ENCODE data around the gene CCPG1.

CCPG1 gene

GRCh38 chr15:55398243-55398642 is 9.9 kb downstream of the CCPG1 start:
- H3K4me3 ChIP-seq (ENCODE audit: control insufficient read depth, low read depth, low read length): no peak overlapping the region
- no peak for TF ChIP-seq CTCF (conservative IDR thresholded peaks at IDR 0.05; ENCODE audit: control insufficient read depth, insufficient read depth, low read depth, low read length)
- no peak for DNase-seq (ENCODE audit: low read depth)

- H3K4me3 ChIP-seq (ENCODE audit: control insufficient read depth, low read depth, low read length): no peak overlapping the region
- DNase-seq (ENCODE audit: low read depth): peak; percentile 12
- no peak for TF ChIP-seq CTCF (conservative IDR thresholded peaks at IDR 0.05; ENCODE audit: control insufficient read depth, insufficient read depth, low read depth, low read length)
Measured at GRCh38 chr15:55394694-55395093, 13.5 kb downstream of the CCPG1 start.

- TF ChIP-seq CTCF (conservative IDR thresholded peaks at IDR 0.05; ENCODE audit: control insufficient read depth, insufficient read depth, low read depth, low read length): no peak
- no peak overlapping the region for H3K4me3 ChIP-seq (ENCODE audit: control insufficient read depth, low read depth, low read length)
- DNase-seq (ENCODE audit: low read depth): peak; percentile 63
Measured at GRCh38 chr15:55389264-55389607, 18.9 kb downstream of the CCPG1 start.

- H3K4me3 ChIP-seq (ENCODE audit: control insufficient read depth, low read depth, low read length): no peak overlapping the region
- no peak for DNase-seq (ENCODE audit: low read depth)
- TF ChIP-seq CTCF (conservative IDR thresholded peaks at IDR 0.05; ENCODE audit: control insufficient read depth, insufficient read depth, low read depth, low read length): no peak
Measured at GRCh38 chr15:55387027-55387426, 21.1 kb downstream of the CCPG1 start.

GRCh38 chr15:55383687-55384086 is 24.5 kb downstream of the CCPG1 start:
- no peak for TF ChIP-seq CTCF (conservative IDR thresholded peaks at IDR 0.05; ENCODE audit: control insufficient read depth, insufficient read depth, low read depth, low read length)
- no peak overlapping the region for H3K4me3 ChIP-seq (ENCODE audit: control insufficient read depth, low read depth, low read length)
- DNase-seq (ENCODE audit: low read depth): no peak

GRCh38 chr15:55381595-55381994 is 26.6 kb downstream of the CCPG1 start:
- DNase-seq (ENCODE audit: low read depth): no peak
- H3K4me3 ChIP-seq (ENCODE audit: control insufficient read depth, low read depth, low read length): no peak overlapping the region
- no peak for TF ChIP-seq CTCF (conservative IDR thresholded peaks at IDR 0.05; ENCODE audit: control insufficient read depth, insufficient read depth, low read depth, low read length)

- TF ChIP-seq CTCF (conservative IDR thresholded peaks at IDR 0.05; ENCODE audit: control insufficient read depth, insufficient read depth, low read depth, low read length): no peak
- no peak for DNase-seq (ENCODE audit: low read depth)
- no peak overlapping the region for H3K4me3 ChIP-seq (ENCODE audit: control insufficient read depth, low read depth, low read length)
Measured at GRCh38 chr15:55379095-55379494, 29.1 kb downstream of the CCPG1 start.
